Esophagus muscularis mucosa (tissue), 4 donors: Measurements from ENCODE around the gene MAP3K20. TPM values are rescaled to one million over a fixed set of nuclear protein-coding genes. Genes with fewer than 3 reads are reported as not detected.

ENCODE experiments used
- DNase-seq: peaks from one replicate; pipeline ENCODE4 v3.0.0-alpha.2; 2017; ENCODE audit errors: extremely low spot score
- H3K27ac ChIP-seq, 4 donors: fragments of 200-600 bp; sonication (generic); replicated peaks in 1 of 4; 1 replicate in 3 of 4; 2 replicates in 1 of 4; pipeline ENCODE4 v1.5.1; 2016 to 2019; ENCODE audit warnings: mild to moderate bottlenecking in 1 of 4
- H3K27me3 ChIP-seq, 4 donors: fragments of 200-600 bp; sonication (generic); one replicate each; pipeline versions ENCODE4 v1.5.1 to v1.6.0; 2016 to 2019
- H3K36me3 ChIP-seq, 4 donors: fragments of 200-600 bp; sonication (generic); one replicate each; pipeline ENCODE4 v1.5.1; 2016 to 2019
- H3K4me1 ChIP-seq, 4 donors: fragments of 200-600 bp; sonication (generic); one replicate each; pipeline ENCODE4 v1.5.1; 2016 to 2019
- H3K4me3 ChIP-seq, 4 donors: fragments of 200-600 bp; sonication (generic); 1 replicate in 2 of 4; 2 replicates in 2 of 4; pipeline ENCODE4 v1.5.1; 2016 to 2019; ENCODE audit warnings: mild to moderate bottlenecking in 4 of 4, moderate library complexity in 1 of 4
- H3K9me3 ChIP-seq, 4 donors: fragments of 200-600 bp; sonication (generic); 1 replicate in 3 of 4; 2 replicates in 1 of 4; pipeline ENCODE4 v1.5.1; 2016 to 2019
- CTCF ChIP-seq, 3 experiments: fragments of 200-600 bp in 2 of 3; fragments of 450-650 bp in 1 of 3; sonication (generic) in 2 of 3; IDR thresholded peaks; one replicate each; pipeline ENCODE4 v1.5.1; 2017 to 2019; ENCODE audit warnings: antibody characterized with exemption in 3 of 3, mild to moderate bottlenecking in 2 of 3, moderate library complexity in 1 of 3
- EP300 ChIP-seq: sonication (generic); formaldehyde crosslinking; IDR thresholded peaks from one replicate; pipeline ENCODE4 v1.6.1; 2017; ENCODE audit warnings: antibody characterized with exemption
- POLR2A ChIP-seq: fragments of 450-650 bp; IDR thresholded peaks from one replicate; pipeline ENCODE4 v1.6.1; 2017; ENCODE audit warnings: antibody characterized with exemption, moderate library complexity, mild to moderate bottlenecking, low read depth
- POLR2AphosphoS5 ChIP-seq, 2 donors: sonication (generic); formaldehyde crosslinking; IDR thresholded peaks; one replicate each; pipeline ENCODE4 v1.6.1; 2017; ENCODE audit warnings: antibody characterized with exemption in 2 of 2
- WGBS: methylation state at CpG from one replicate; pipeline ENCODE4 v1.1.5; 2018; 5-methylcytosine and 5-hydroxymethylcytosine counted together
- intact Hi-C: fragments of 100-400 bp; cut with DNase I; formaldehyde crosslinking; loops from one replicate; pipeline ENCODE4 v1.15.1; 2023
- total RNA-seq, 4 donors: library from RNA; depleted of rRNA; stranded (reverse); fragments of >200 nt; gene quantifications; one replicate each; pipeline versions ENCODE4 v1.1.0 to v1.2.1, GENCODE V29; 2016

The MAP3K20 gene
- total RNA-seq, 4 donors from 2014 or later, result 238 to 335 (median 267) TPM

GRCh38 chr2:173054466-173054865, 21.2 kb upstream of the MAP3K20 start:
- no peaks in the 10 kb centered on the region for H3K9me3 ChIP-seq
- intact Hi-C loops, result no loop called here
- peaks cover 2 to 10% (median 4%) of the 10 kb centered on the region in 4 donors for H3K4me1 ChIP-seq
- H3K36me3 ChIP-seq, result no peaks in the 10 kb centered on the region
- DNase-seq, result no peak
- H3K27ac ChIP-seq, result no peak overlapping the region
- no peaks in the 10 kb centered on the region for H3K27me3 ChIP-seq
- TF ChIP-seq EP300 (no peak), CTCF (IDR thresholded peaks at IDR 0.05) (no peak), POLR2A (no peak), POLR2AphosphoS5 (IDR thresholded peaks at IDR 0.05) (no peak)
- no peak overlapping the region for H3K4me3 ChIP-seq
- 85% methylated on average over 3 of the region's 3 CpGs for WGBS

GRCh38 chr2:173056705-173057364, 18.8 kb upstream of the MAP3K20 start:
- H3K4me1 ChIP-seq, result peaks cover 0 to 5% (median 0%) of the 10 kb centered on the region in 4 donors
- H3K36me3 ChIP-seq, result no peaks in the 10 kb centered on the region
- H3K27me3 ChIP-seq, result no peaks in the 10 kb centered on the region
- DNase-seq, result no peak
- no peak overlapping the region for H3K4me3 ChIP-seq
- H3K27ac ChIP-seq, result no peak overlapping the region
- intact Hi-C loops, result no loop called here
- 82% methylated on average over 4 of the region's 4 CpGs for WGBS
- no peaks in the 10 kb centered on the region for H3K9me3 ChIP-seq
- TF ChIP-seq POLR2AphosphoS5 (IDR thresholded peaks at IDR 0.05) (no peak), EP300 (no peak), CTCF (IDR thresholded peaks at IDR 0.05) (no peak), POLR2A (no peak)

- no peak for DNase-seq
- Histone ChIP-seq H3K27me3 (no peaks in the 10 kb centered on the region), H3K4me3 (no peak overlapping the region), H3K9me3 (no peaks in the 10 kb centered on the region), H3K36me3 (no peaks in the 10 kb centered on the region), H3K27ac (no peak overlapping the region), H3K4me1 (peaks cover 0 to 5% (median 0%) of the 10 kb centered on the region in 4 donors)
- intact Hi-C loops, result no loop called here
- TF ChIP-seq CTCF (IDR thresholded peaks at IDR 0.05) (no peak), POLR2A (no peak), EP300 (no peak), POLR2AphosphoS5 (IDR thresholded peaks at IDR 0.05) (no peak)
Measured at GRCh38 chr2:173058097-173058496, 17.5 kb upstream of the MAP3K20 start.

- no peak overlapping the region for H3K4me3 ChIP-seq
- intact Hi-C loops, result no loop called here
- DNase-seq, result no peak
- H3K4me1 ChIP-seq, result peaks cover 0 to 5% (median 0%) of the 10 kb centered on the region in 4 donors
- no peaks in the 10 kb centered on the region for H3K9me3 ChIP-seq
- H3K36me3 ChIP-seq, result no peaks in the 10 kb centered on the region
- no peaks in the 10 kb centered on the region for H3K27me3 ChIP-seq
- 82% methylated on average over 2 of the region's 2 CpGs for WGBS
- no peak overlapping the region for H3K27ac ChIP-seq
- TF ChIP-seq POLR2A (no peak), POLR2AphosphoS5 (IDR thresholded peaks at IDR 0.05) (no peak), CTCF (IDR thresholded peaks at IDR 0.05) (no peak), EP300 (no peak)
Measured at GRCh38 chr2:173058673-173059072, 17.0 kb upstream of the MAP3K20 start.

DNA sequence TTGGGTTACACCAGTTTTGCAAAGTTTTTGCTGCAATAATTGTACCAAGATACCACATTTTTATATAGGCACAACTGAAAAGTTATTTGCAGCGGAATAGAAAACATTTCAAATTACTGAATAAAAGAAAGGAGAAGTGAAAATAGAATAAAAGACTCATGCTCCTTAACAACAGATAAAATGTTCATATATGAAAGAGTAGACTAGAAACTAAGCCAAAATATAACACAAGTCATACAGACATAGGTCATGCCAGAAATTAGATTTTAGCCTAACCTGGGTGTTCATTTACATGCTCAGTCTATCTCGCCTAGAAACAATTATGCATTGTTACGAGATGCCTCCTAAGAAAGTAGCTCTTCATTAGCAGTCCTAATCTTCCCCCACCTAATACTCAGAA, 16.4 kb upstream of the MAP3K20 start:
- Histone ChIP-seq H3K4me3 (no peak overlapping the region), H3K36me3 (no peaks in the 10 kb centered on the region), H3K4me1 (peaks cover 0 to 7% (median 0%) of the 10 kb centered on the region in 4 donors), H3K27ac (no peak overlapping the region), H3K27me3 (no peaks in the 10 kb centered on the region), H3K9me3 (no peaks in the 10 kb centered on the region)
- 94% methylated on average over 3 of the region's 3 CpGs for WGBS
- intact Hi-C loops, result no loop called here
- no peak for DNase-seq
- TF ChIP-seq CTCF (IDR thresholded peaks at IDR 0.05) (no peak), EP300 (no peak), POLR2A (no peak), POLR2AphosphoS5 (IDR thresholded peaks at IDR 0.05) (no peak)
